Trophoblast cell (in vitro differentiated cells and primary cell): Measurements from ENCODE around the gene BDH1.
A peak's percentile ranks its signal among the peaks of the same experiment; 100 is the strongest.

ENCODE experiments used
- DNase-seq, 2 donors: peaks; one replicate each; pipeline ENCODE4 v3.0.0-alpha.2; 2016
- H2AFZ ChIP-seq: 2 replicates; pipeline ENCODE4 v1.6.1; 2013; ENCODE audit warnings: low read length, moderate library complexity, mild to moderate bottlenecking; ENCODE audit not compliant: insufficient read depth, poor library complexity
- H2AK5ac ChIP-seq: 2 replicates; pipeline ENCODE4 v1.6.1; 2013; ENCODE audit warnings: mild to moderate bottlenecking, low read length
- H2BK120ac ChIP-seq: 2 replicates; pipeline ENCODE4 v1.6.1; 2013; ENCODE audit warnings: low read length, mild to moderate bottlenecking, moderate library complexity; ENCODE audit not compliant: insufficient read depth, poor library complexity
- H2BK12ac ChIP-seq: 2 replicates; pipeline ENCODE4 v1.6.1; 2013; ENCODE audit warnings: mild to moderate bottlenecking, low read length, moderate library complexity
- H2BK5ac ChIP-seq: 2 replicates; pipeline ENCODE4 v1.6.1; 2013; ENCODE audit warnings: low read length, low read depth, moderate library complexity, mild to moderate bottlenecking; ENCODE audit not compliant: poor library complexity
- H3K14ac ChIP-seq: 2 replicates; pipeline ENCODE4 v1.6.1; 2013; ENCODE audit warnings: mild to moderate bottlenecking, low read length
- H3K18ac ChIP-seq: 2 replicates; pipeline ENCODE4 v1.6.1; 2013; ENCODE audit warnings: mild to moderate bottlenecking, low read length
- H3K23ac ChIP-seq: 2 replicates; pipeline ENCODE4 v1.6.1; 2013; ENCODE audit warnings: low read length
- H3K27ac ChIP-seq: 2 replicates; pipeline ENCODE4 v1.5.1; 2013; ENCODE audit warnings: low read depth, mild to moderate bottlenecking, inconsistent platforms, low read length, moderate library complexity
- H3K27me3 ChIP-seq: 2 replicates; pipeline ENCODE4 v1.6.1; 2013; ENCODE audit warnings: inconsistent platforms, mild to moderate bottlenecking, low read length, moderate library complexity; ENCODE audit not compliant: insufficient read depth
- H3K36me3 ChIP-seq, 2 experiments: 1 replicate in 1 of 2; 2 replicates in 1 of 2; pipeline ENCODE4 v1.6.1; 2013; ENCODE audit warnings: low read length in 2 of 2, mild to moderate bottlenecking in 2 of 2, moderate library complexity in 1 of 2; ENCODE audit not compliant: insufficient read depth in 2 of 2, control insufficient read depth in 1 of 2
- H3K4ac ChIP-seq: 2 replicates; pipeline ENCODE4 v1.6.1; 2013; ENCODE audit warnings: low read depth, mild to moderate bottlenecking, low read length, moderate library complexity
- H3K4me1 ChIP-seq, 2 experiments: 1 replicate in 1 of 2; 2 replicates in 1 of 2; pipeline ENCODE4 v1.6.1; 2013; ENCODE audit warnings: low read length in 2 of 2, mild to moderate bottlenecking in 2 of 2, moderate library complexity in 1 of 2; ENCODE audit not compliant: insufficient read depth in 2 of 2, control insufficient read depth in 1 of 2
- H3K4me2 ChIP-seq: 2 replicates; pipeline ENCODE4 v1.6.1; 2013; ENCODE audit warnings: inconsistent platforms, mild to moderate bottlenecking, low read length, moderate library complexity
- H3K4me3 ChIP-seq: 2 replicates; pipeline ENCODE4 v1.5.1; 2013; ENCODE audit warnings: mild to moderate bottlenecking, low read depth, low read length, inconsistent platforms
- H3K79me1 ChIP-seq: one replicate; pipeline ENCODE4 v1.6.1; 2013; ENCODE audit warnings: low read length
- H3K79me2 ChIP-seq: 2 replicates; pipeline ENCODE4 v1.6.1; 2013; ENCODE audit warnings: low read length, mild to moderate bottlenecking; ENCODE audit not compliant: control insufficient read depth, insufficient read depth, poor library complexity
- H3K9ac ChIP-seq: 2 replicates; pipeline ENCODE4 v1.6.1; 2013; ENCODE audit warnings: mild to moderate bottlenecking, low read length
- H3K9me3 ChIP-seq: 2 replicates; pipeline ENCODE4 v1.6.1; 2013; ENCODE audit warnings: low read depth, mild to moderate bottlenecking, control low read depth, inconsistent platforms, low read length; ENCODE audit not compliant: insufficient read depth
- H4K12ac ChIP-seq: 2 replicates; pipeline ENCODE4 v1.6.1; 2013; ENCODE audit warnings: low read depth, mild to moderate bottlenecking, low read length, moderate library complexity
- H4K8ac ChIP-seq: 2 replicates; pipeline ENCODE4 v1.6.1; 2013; ENCODE audit warnings: low read depth, mild to moderate bottlenecking, low read length, moderate library complexity
- H4K91ac ChIP-seq: one replicate; pipeline ENCODE4 v1.6.1; 2013; ENCODE audit warnings: low read depth, mild to moderate bottlenecking, low read length, moderate library complexity
- WGBS: extraction: QIAGEN DNeasy Blood & Tissue Kit; methylation state at CpG from one replicate; pipeline ENCODE4 v1.1.7; 2013; ENCODE audit warnings: missing lambda C conversion rate; ENCODE audit not compliant: insufficient read length, insufficient coverage; ENCODE audit errors: extremely low coverage; 5-methylcytosine and 5-hydroxymethylcytosine counted together

Gene BDH1

GRCh38 chr3:197465996-197466549, 89.7 kb downstream of the BDH1 start:
- Histone ChIP-seq H2BK5ac (no peak overlapping the region), H3K79me2 (peaks cover 1% of the 10 kb centered on the region), H3K79me1 (peaks cover 22% of the 10 kb centered on the region), H3K9ac (no peak overlapping the region), H4K8ac (no peak overlapping the region), H2AK5ac (no peak overlapping the region), H3K4me3 (no peak overlapping the region), H3K18ac (no peak overlapping the region), H2BK12ac (peak overlapping the region; percentile 43), H3K4me1 (peaks cover 23 to 34% of the 10 kb centered on the region in 2 experiments), H2BK120ac (no peak overlapping the region), H3K27ac (no peak overlapping the region), H3K23ac (no peak overlapping the region), H3K27me3 (no peaks in the 10 kb centered on the region), H2AFZ (no peak overlapping the region), H3K9me3 (peaks cover 1% of the 10 kb centered on the region), H4K91ac (peak overlapping the region; percentile 61), H3K4me2 (no peak overlapping the region), H4K12ac (no peak overlapping the region), H3K36me3 (no peaks in the 10 kb centered on the region), H3K14ac (no peak overlapping the region), H3K4ac (no peak overlapping the region)
- WGBS, result no CpG with 5 or more reads among the region's 3 CpGs
- peak; percentile 81 to 85 for DNase-seq

- H2AFZ ChIP-seq, result no peak overlapping the region
- H3K4me1 ChIP-seq, result peaks cover 23 to 34% of the 10 kb centered on the region in 2 experiments
- peak overlapping the region; percentile 61 for H4K91ac ChIP-seq
- H2AK5ac ChIP-seq, result no peak overlapping the region
- H3K36me3 ChIP-seq, result no peaks in the 10 kb centered on the region
- no peak overlapping the region for H4K12ac ChIP-seq
- no CpG with 5 or more reads among the region's 13 CpGs for WGBS
- no peak overlapping the region for H3K4ac ChIP-seq
- H3K14ac ChIP-seq, result peak overlapping the region; percentile 32
- H3K79me1 ChIP-seq, result peaks cover 22% of the 10 kb centered on the region
- H3K27me3 ChIP-seq, result no peaks in the 10 kb centered on the region
- H3K79me2 ChIP-seq, result peaks cover 1% of the 10 kb centered on the region
- no peak overlapping the region for H2BK5ac ChIP-seq
- peaks cover 1% of the 10 kb centered on the region for H3K9me3 ChIP-seq
- H4K8ac ChIP-seq, result no peak overlapping the region
- no peak overlapping the region for H3K18ac ChIP-seq
- H2BK120ac ChIP-seq, result no peak overlapping the region
- peak overlapping the region; percentile 86 for H2BK12ac ChIP-seq
- no peak overlapping the region for H3K4me2 ChIP-seq
- peak overlapping the region; percentile 53 for H3K27ac ChIP-seq
- H3K9ac ChIP-seq, result no peak overlapping the region
- no peak overlapping the region for H3K23ac ChIP-seq
- DNase-seq, result no peak
- no peak overlapping the region for H3K4me3 ChIP-seq
These were observed 90.4 kb downstream of the BDH1 start for GRCh38 chr3:197465197-197465995.

- Histone ChIP-seq H3K27ac (peak overlapping the region; percentile 53), H3K14ac (no peak overlapping the region), H4K12ac (no peak overlapping the region), H3K4me2 (no peak overlapping the region), H3K4me3 (no peak overlapping the region), H2BK5ac (no peak overlapping the region), H2AFZ (no peak overlapping the region), H3K9ac (no peak overlapping the region), H2BK120ac (no peak overlapping the region), H3K79me2 (peaks cover 1% of the 10 kb centered on the region), H3K79me1 (peaks cover 22% of the 10 kb centered on the region), H3K9me3 (peaks cover 1% of the 10 kb centered on the region), H2BK12ac (no peak overlapping the region), H3K4ac (no peak overlapping the region), H2AK5ac (no peak overlapping the region), H3K36me3 (no peaks in the 10 kb centered on the region), H4K91ac (peak overlapping the region; percentile 32), H3K4me1 (peaks cover 23 to 34% of the 10 kb centered on the region in 2 experiments), H3K27me3 (no peaks in the 10 kb centered on the region), H4K8ac (no peak overlapping the region), H3K23ac (no peak overlapping the region), H3K18ac (no peak overlapping the region)
- DNase-seq, result no peak
- WGBS, result no CpG with 5 or more reads among the region's 9 CpGs
These were observed 91.0 kb downstream of the BDH1 start for GRCh38 chr3:197464794-197465193.

- H3K9me3 ChIP-seq, result peaks cover 1% of the 10 kb centered on the region
- no peak overlapping the region for H2AFZ ChIP-seq
- no peak overlapping the region for H2BK120ac ChIP-seq
- WGBS, result no CpG with 5 or more reads among the region's 3 CpGs
- no peak overlapping the region for H3K4me3 ChIP-seq
- peaks cover 15% of the 10 kb centered on the region for H3K79me1 ChIP-seq
- H3K27ac ChIP-seq, result no peak overlapping the region
- no peaks in the 10 kb centered on the region for H3K27me3 ChIP-seq
- H3K4me1 ChIP-seq, result peaks cover 22 to 29% of the 10 kb centered on the region in 2 experiments
- H2BK5ac ChIP-seq, result no peak overlapping the region
- no peak overlapping the region for H3K9ac ChIP-seq
- no peak overlapping the region for H3K18ac ChIP-seq
- H3K36me3 ChIP-seq, result no peaks in the 10 kb centered on the region
- peak; percentile 20 to 88 for DNase-seq
- no peak overlapping the region for H2AK5ac ChIP-seq
- H3K23ac ChIP-seq, result no peak overlapping the region
- H4K12ac ChIP-seq, result no peak overlapping the region
- H3K14ac ChIP-seq, result no peak overlapping the region
- H4K91ac ChIP-seq, result no peak overlapping the region
- no peak overlapping the region for H2BK12ac ChIP-seq
- H4K8ac ChIP-seq, result no peak overlapping the region
- H3K79me2 ChIP-seq, result no peaks in the 10 kb centered on the region
- no peak overlapping the region for H3K4me2 ChIP-seq
- no peak overlapping the region for H3K4ac ChIP-seq
These were observed 92.5 kb downstream of the BDH1 start for GRCh38 chr3:197463279-197463678.
